Gastroesophageal sphincter (tissue), 4 donors: ENCODE measurements around the gene WFDC1. TPM values are rescaled to one million over a fixed set of nuclear protein-coding genes. Genes with fewer than 3 reads are reported as not detected.

Source experiments
- ATAC-seq: fragments of 150-250 bp; one replicate; pipeline ENCODE4 v1.9.1; 2016; ENCODE audit warnings: mild to moderate bottlenecking, moderate library complexity
- H3K27ac ChIP-seq, 4 donors: fragments of 200-600 bp; sonication (generic) in 3 of 4; 1 replicate in 3 of 4; 2 replicates in 1 of 4; pipeline ENCODE4 v1.5.1; 2016 to 2019
- H3K27me3 ChIP-seq: fragments of 200-600 bp; sonication (generic); one replicate; pipeline ENCODE4 v1.5.1; 2019
- H3K36me3 ChIP-seq, 2 donors: fragments of 200-600 bp; sonication (generic); one replicate each; pipeline ENCODE4 v1.5.1; 2019; ENCODE audit warnings: control low read depth in 1 of 2
- H3K4me1 ChIP-seq, 3 donors: fragments of 200-600 bp; sonication (generic); 1 replicate in 2 of 3; 2 replicates in 1 of 3; pipeline ENCODE4 v1.5.1; 2016 to 2019; ENCODE audit warnings: control low read depth in 2 of 3
- H3K4me3 ChIP-seq, 2 donors: fragments of 200-600 bp; sonication (generic); one replicate each; pipeline ENCODE4 v1.5.1; 2019; ENCODE audit warnings: mild to moderate bottlenecking in 1 of 2, moderate library complexity in 1 of 2
- H3K9me3 ChIP-seq, 3 donors: fragments of 200-600 bp; sonication (generic); one replicate each; pipeline ENCODE4 v1.5.1; 2017 to 2019; ENCODE audit warnings: control low read depth in 2 of 3
- CTCF ChIP-seq, 4 experiments: fragments of 200-600 bp in 2 of 4; fragments of 450-650 bp in 2 of 4; sonication (generic) in 1 of 4; IDR thresholded peaks; one replicate each; pipeline ENCODE4 v1.5.1; 2017 to 2019; ENCODE audit warnings: antibody characterized with exemption in 4 of 4, mild to moderate bottlenecking in 2 of 4, moderate library complexity in 2 of 4
- EP300 ChIP-seq: sonication (generic); formaldehyde crosslinking; IDR thresholded peaks from one replicate; pipeline ENCODE4 v1.6.1; 2017; ENCODE audit warnings: antibody characterized with exemption, mild to moderate bottlenecking
- POLR2A ChIP-seq, 2 donors: fragments of 450-650 bp; IDR thresholded peaks; one replicate each; pipeline ENCODE4 v1.6.1; 2017; ENCODE audit warnings: antibody characterized with exemption in 2 of 2, mild to moderate bottlenecking in 2 of 2, moderate library complexity in 1 of 2
- POLR2AphosphoS5 ChIP-seq: sonication (generic); formaldehyde crosslinking; IDR thresholded peaks from one replicate; pipeline ENCODE4 v1.6.1; 2017; ENCODE audit warnings: antibody characterized with exemption
- WGBS, 2 donors: methylation state at CpG; one replicate each; pipeline ENCODE4 v1.1.5; 2018; ENCODE audit warnings: low coverage in 1 of 2; 5-methylcytosine and 5-hydroxymethylcytosine counted together
- total RNA-seq, 4 donors: library from RNA; depleted of rRNA; stranded (reverse); fragments of >200 nt; gene quantifications; one replicate each; pipeline ENCODE4 v1.1.0, GENCODE V29; 2016

The WFDC1 gene
- total RNA-seq, 4 donors from 2014 or later = 25.0 to 53.1 (median 38.2) TPM

- WGBS, 2 donors = 68 to 87% methylated on average over 3 to 5 of the region's 8 CpGs
Measured at GRCh38 chr16:84359326-84359725, 64.6 kb downstream of the WFDC1 start.

GRCh38 chr16:84360170-84360569, 65.5 kb downstream of the WFDC1 start:
- Histone ChIP-seq H3K36me3 (no peaks in the 10 kb centered on the region), H3K9me3 (no peaks in the 10 kb centered on the region), H3K4me1 (peaks cover 0 to 7% (median 0%) of the 10 kb centered on the region in 3 donors), H3K27ac (no peak overlapping the region), H3K27me3 (peaks cover 1% of the 10 kb centered on the region), H3K4me3 (no peak overlapping the region)
- 80 to 97% methylated on average over 6 to 9 of the region's 15 CpGs for WGBS, 2 donors
- ATAC-seq = no peak
- TF ChIP-seq CTCF (IDR thresholded peaks at IDR 0.05) = no peak
- TF ChIP-seq POLR2A (IDR thresholded peaks at IDR 0.05) = no peak
- no peak for TF ChIP-seq EP300
- no peak for TF ChIP-seq POLR2AphosphoS5

More at GRCh38 chr16:84359326-84359725, 64.6 kb downstream of the WFDC1 start:
- Histone ChIP-seq H3K4me1 (peaks cover 0 to 7% (median 0%) of the 10 kb centered on the region in 3 donors), H3K27me3 (no peaks in the 10 kb centered on the region), H3K36me3 (no peaks in the 10 kb centered on the region), H3K27ac (no peak overlapping the region), H3K4me3 (no peak overlapping the region), H3K9me3 (no peaks in the 10 kb centered on the region)
- no peak for ATAC-seq
- TF ChIP-seq EP300 = no peak
- TF ChIP-seq POLR2AphosphoS5 = no peak
- TF ChIP-seq CTCF (IDR thresholded peaks at IDR 0.05) = no peak
- TF ChIP-seq POLR2A (IDR thresholded peaks at IDR 0.05) = no peak

- Histone ChIP-seq H3K36me3 (no peaks in the 10 kb centered on the region), H3K27me3 (peaks cover 7% of the 10 kb centered on the region), H3K4me3 (no peak overlapping the region), H3K27ac (no peak overlapping the region), H3K4me1 (peaks cover 0 to 7% (median 0%) of the 10 kb centered on the region in 3 donors), H3K9me3 (no peaks in the 10 kb centered on the region)
- no peak for ATAC-seq
- WGBS, 2 donors = 79 to 80% methylated on average over 3 to 4 of the region's 4 CpGs
- no peak for TF ChIP-seq CTCF (IDR thresholded peaks at IDR 0.05)
- TF ChIP-seq EP300 = no peak
- no peak for TF ChIP-seq POLR2A (IDR thresholded peaks at IDR 0.05)
- no peak for TF ChIP-seq POLR2AphosphoS5
Measured at GRCh38 chr16:84360748-84361147, 66.1 kb downstream of the WFDC1 start.

GRCh38 chr16:84361546-84361945, 66.9 kb downstream of the WFDC1 start:
- Histone ChIP-seq H3K36me3 (no peaks in the 10 kb centered on the region), H3K4me1 (peaks cover 0 to 7% (median 0%) of the 10 kb centered on the region in 3 donors), H3K27ac (no peak overlapping the region), H3K27me3 (peaks cover 15% of the 10 kb centered on the region), H3K4me3 (no peak overlapping the region), H3K9me3 (no peaks in the 10 kb centered on the region)
- 90 to 98% methylated on average over 5 of the region's 5 CpGs for WGBS, 2 donors
- ATAC-seq = no peak
- TF ChIP-seq POLR2A (IDR thresholded peaks at IDR 0.05) (no peak), EP300 (no peak), POLR2AphosphoS5 (no peak), CTCF (IDR thresholded peaks at IDR 0.05) (no peak)

GRCh38 chr16:84362471-84362941, 67.8 kb downstream of the WFDC1 start:
- H3K27me3 ChIP-seq = peaks cover 25% of the 10 kb centered on the region
- no peak for ATAC-seq
- no peak overlapping the region for H3K27ac ChIP-seq
- H3K4me1 ChIP-seq = no peaks in the 10 kb centered on the region
- WGBS, 2 donors = 67 to 78% methylated on average over 7 of the region's 13 CpGs
- no peaks in the 10 kb centered on the region for H3K36me3 ChIP-seq
- TF ChIP-seq POLR2AphosphoS5 (no peak), EP300 (no peak), POLR2A (IDR thresholded peaks at IDR 0.05) (no peak), CTCF (IDR thresholded peaks at IDR 0.05) (no peak)
- no peaks in the 10 kb centered on the region for H3K9me3 ChIP-seq
- no peak overlapping the region for H3K4me3 ChIP-seq
